ENCODE results near the gene CXCL11.

CXCL11 gene

DNA sequence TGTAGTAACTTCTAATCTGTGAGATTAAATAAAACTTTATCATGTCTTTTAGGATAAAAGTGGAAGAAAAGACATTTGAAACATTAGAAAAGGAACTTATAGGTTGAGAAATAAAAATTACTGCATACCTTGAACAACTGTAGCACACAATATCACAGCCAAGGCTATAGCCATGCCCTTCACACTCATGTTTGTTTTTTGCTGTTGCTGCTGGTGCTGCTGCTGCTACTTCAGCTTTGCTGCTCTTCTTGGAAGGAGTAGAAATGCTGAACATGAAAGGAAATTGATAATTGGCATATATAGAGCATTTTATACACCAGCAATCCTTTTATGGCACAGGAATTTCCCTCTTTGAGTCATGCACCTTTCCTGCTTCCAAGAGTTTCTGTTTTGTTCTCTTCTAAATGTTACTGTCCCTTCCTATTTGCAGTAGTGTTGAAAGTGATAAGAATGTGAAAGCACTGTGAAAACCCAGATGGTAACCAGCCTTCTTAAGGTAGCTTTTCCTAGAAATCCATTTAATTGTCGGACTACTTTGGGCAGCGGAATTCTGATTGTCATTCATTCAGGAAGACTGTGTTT lies at the start of gene CXCL11:
TSS of gene CXCL11 (minus strand) at position 272 of the 582 bp plus-strand sequence. CDS start at position 189, 83 bp downstream.
- no peak for TF ChIP-seq GATA3 (IDR thresholded peaks at IDR 0.05; ENCODE audit: low read depth, low read length)
- no peak for TF ChIP-seq GATA2 (IDR thresholded peaks at IDR 0.05; ENCODE audit: low read depth, low read length)

DNA sequence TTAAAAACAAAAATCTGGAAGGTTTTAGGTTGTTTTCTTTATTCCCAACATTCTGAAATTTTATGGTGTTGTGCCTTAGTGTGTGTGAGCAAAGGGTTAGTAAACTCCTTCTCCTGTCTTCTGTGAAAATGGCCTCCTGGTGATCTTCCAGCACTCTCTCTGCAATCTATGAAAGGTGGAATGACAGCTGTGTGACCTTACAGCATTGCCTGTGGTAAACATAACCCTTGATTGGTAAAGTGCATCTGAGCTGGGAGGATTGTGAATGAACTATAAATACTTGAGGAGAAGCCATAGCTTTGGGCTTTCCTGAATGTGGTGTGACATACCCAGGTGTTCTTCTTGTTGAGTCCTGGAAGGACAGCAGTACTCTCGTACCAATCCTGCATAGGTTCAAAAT lies 48.7 kb upstream of the CXCL11 start:
- TF ChIP-seq GATA3 (IDR thresholded peaks at IDR 0.05; ENCODE audit: low read depth, low read length) (no peak), GATA2 (IDR thresholded peaks at IDR 0.05; ENCODE audit: low read depth, low read length) (no peak)

DNA sequence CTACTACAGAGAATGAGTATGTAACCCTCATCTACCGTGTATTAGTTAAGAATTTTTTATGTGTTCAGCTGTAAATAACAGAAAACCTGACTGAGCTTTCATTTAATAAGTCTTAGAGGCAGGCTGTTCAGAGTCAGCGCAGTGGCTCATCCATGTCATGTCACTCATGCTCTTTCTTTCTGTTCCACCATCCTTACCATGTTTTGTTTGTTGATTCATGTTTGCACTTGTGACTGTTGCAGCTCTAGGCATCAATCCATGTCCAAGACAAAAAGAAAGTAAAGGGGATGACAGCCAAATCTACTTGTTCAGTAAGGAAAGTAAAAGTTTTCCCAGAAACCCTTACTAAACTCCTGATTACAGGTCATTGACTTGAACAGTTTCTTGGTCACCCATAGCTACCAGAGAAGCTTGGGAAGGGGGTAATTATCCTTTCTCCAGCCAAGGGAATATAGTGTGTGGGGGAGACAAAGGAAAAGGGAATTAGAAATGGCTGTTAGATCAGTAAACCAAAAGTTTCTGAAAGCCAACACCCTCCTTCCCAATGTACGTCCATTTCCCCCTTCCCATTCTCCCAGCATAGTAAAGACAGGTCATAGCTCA lies 47.6 kb upstream of the CXCL11 start:
- TF ChIP-seq GATA2 (IDR thresholded peaks at IDR 0.05; ENCODE audit: low read depth, low read length) (no peak), GATA3 (IDR thresholded peaks at IDR 0.05; ENCODE audit: low read depth, low read length) (no peak)

DNA sequence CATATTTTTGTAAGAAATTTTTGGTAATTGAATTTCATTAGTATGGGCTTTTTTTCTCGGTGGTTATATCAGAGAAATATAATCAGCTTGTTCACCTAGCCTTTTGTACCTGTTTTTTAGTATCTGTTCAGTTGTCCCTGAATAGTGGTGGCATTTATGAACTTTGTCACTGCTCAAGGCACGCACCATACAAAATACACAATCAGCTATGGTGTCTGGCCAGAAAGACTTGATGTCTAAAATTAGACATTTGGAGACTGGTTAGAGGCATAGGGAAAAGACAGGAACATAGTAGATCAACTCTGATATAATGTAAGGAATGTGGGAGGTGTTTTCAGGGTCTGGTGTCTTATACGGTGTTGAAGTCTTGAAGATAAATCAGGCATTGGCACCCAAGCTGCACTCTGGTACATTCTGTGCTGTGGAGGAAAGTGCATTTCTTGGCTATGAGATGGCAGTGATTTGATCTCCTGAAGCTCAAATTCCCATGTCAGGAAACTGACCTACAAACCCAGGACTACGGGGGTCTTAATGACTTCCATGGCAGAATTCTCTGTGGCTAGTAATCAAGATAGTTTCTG lies 42.3 kb upstream of the CXCL11 start:
- TF ChIP-seq GATA2 (IDR thresholded peaks at IDR 0.05; ENCODE audit: low read depth, low read length), result no peak
- TF ChIP-seq GATA3 (IDR thresholded peaks at IDR 0.05; ENCODE audit: low read depth, low read length), result no peak

DNA sequence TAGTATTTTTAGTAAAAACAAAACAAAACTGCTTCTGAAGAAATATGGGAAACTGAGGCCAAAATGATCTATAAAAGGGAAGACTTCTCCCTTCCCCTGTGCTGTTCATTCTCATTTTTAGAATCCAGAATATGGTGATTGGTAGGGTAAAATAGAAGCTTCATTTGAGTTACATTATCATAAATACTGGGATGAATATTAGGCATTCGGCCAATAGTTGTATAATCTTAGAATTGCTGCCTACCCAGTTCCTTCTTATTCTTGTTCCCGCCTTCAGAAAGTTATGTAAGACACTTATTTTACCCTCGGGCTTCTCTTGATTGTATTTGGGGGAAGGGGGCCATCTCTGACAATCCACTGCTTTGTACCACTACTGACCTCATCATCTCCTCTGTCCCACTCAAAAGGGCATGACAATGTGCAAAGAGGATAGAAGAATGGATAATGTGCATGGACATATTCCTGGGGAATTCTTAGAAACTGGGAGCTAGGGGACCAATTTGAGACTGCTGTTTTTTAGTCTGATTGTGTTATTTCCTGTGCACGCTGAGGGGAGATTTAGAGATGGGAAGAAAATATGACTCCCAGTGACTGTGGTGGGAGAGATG lies 39.2 kb upstream of the CXCL11 start:
- TF ChIP-seq GATA3 (IDR thresholded peaks at IDR 0.05; ENCODE audit: low read depth, low read length) (no peak), GATA2 (IDR thresholded peaks at IDR 0.05; ENCODE audit: low read depth, low read length) (no peak)

DNA sequence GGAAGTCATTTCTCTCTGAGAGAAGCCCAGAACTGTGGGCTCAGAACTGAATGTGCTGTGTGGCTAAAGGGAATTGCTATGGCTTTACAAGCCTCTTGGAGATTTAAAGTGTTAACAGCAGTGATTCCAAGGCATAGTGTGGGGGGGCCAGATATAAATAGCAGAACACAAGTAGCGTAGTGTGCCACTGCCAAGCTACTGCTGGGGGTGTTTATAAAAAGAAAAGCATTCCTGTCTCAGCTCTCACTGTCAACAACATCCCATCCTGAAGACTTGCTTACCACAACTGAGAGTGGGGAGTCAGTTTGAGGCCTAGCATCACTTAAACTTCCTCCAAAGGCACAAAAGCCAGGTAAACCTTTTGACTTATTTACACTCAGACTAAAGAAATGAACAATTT lies 38.6 kb upstream of the CXCL11 start, which contains the start of gene ART3:
TSS of gene ART3 (plus strand) at position 242 of the 400 bp plus-strand sequence. CDS start 1,181 bp downstream, outside the sequence.
- no peak for TF ChIP-seq GATA2 (IDR thresholded peaks at IDR 0.05; ENCODE audit: low read depth, low read length)
- TF ChIP-seq GATA3 (IDR thresholded peaks at IDR 0.05; ENCODE audit: low read depth, low read length), result no peak

DNA sequence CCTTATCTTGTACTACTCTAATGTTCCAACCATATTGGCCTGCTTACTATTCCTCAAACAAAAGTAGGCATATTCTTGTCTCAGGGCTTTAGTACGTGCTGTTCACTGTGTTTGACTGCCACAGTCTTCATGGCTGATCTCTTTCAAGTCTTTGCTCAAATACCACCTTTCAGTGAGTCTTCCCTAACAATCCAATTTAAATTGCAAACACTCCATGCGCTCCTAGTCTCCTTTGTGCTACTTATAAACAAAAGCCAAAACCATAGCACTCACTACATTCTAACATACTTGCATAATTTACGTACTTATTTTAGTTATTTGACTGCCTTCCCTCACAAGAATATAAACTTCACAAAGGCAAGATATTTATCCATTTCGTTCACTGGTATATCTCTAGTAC lies 36.9 kb upstream of the CXCL11 start:
- TF ChIP-seq GATA3 (IDR thresholded peaks at IDR 0.05; ENCODE audit: low read depth, low read length) (no peak), GATA2 (IDR thresholded peaks at IDR 0.05; ENCODE audit: low read depth, low read length) (no peak)

DNA sequence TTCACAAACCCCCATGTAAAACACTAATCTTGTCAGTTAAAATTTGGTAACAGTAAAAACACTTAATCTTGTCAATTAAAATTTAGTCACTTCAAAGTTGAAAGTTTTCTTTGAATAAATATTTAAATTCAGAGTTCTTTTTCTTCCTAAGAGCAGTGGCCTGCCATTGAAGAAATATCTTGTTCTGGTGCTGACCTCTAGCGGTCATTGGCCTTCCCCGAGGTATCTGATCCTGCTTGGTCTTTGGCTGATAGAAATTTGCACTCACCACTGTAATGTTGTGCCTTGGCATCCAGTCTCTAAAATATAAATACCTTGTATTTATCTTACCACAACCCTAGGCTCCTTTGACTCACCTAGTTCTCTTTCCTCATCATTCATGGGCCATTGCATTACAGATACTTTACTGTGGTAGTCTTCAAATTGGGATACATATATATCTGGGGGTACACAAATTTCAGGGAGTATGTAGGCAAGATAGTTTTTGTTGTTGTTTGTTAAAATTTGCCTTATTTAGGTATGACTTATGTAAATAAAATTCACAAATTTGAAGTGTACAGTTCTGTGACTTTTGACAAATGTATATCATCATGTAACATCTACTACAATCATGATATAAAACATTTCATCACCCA lies 31.9 kb upstream of the CXCL11 start:
- TF ChIP-seq GATA2 (IDR thresholded peaks at IDR 0.05; ENCODE audit: low read depth, low read length) (no peak), GATA3 (IDR thresholded peaks at IDR 0.05; ENCODE audit: low read depth, low read length) (no peak)

DNA sequence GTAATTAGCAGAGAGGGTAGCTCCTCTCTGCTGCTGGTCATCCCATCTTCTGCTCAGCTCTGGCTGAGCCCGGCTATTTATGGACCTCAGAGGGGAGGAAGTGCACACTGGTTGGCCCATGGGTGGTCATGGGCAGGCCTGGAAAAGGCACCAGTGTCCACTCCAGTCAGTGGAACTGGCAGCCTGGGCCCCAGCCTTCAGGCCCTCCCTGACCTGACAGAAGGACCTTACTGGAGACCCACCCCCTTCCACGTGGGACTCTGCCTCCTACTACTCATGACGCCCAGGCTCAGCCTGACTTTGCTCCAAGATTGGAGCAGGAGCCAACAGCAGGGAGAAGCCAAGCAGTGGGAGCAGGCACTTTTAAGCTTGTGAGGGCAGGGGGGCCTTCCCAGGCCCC lies 30.7 kb upstream of the CXCL11 start:
- no peak for TF ChIP-seq GATA2 (IDR thresholded peaks at IDR 0.05; ENCODE audit: low read depth, low read length)
- TF ChIP-seq GATA3 (IDR thresholded peaks at IDR 0.05; ENCODE audit: low read depth, low read length), result no peak

DNA sequence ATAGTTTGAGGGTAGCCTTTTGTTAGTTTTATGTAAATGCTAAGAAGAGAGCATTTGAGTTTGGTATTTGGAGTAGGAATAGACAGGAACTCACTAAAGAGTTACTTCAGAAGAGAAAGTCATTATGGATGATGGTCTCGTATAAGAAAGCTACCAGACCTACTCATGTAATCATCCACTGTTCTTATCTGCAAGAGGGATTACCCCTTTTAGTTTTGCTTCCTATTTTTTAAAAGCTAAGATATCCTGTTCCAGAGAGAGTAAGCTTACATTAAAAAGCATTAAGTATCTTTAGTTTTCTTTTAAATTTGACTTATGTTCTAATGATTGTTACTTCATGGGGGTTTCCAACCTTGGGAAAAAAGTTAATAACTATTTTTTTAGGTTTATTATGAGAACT lies 26.1 kb upstream of the CXCL11 start:
- TF ChIP-seq GATA3 (IDR thresholded peaks at IDR 0.05; ENCODE audit: low read depth, low read length), result no peak
- TF ChIP-seq GATA2 (IDR thresholded peaks at IDR 0.05; ENCODE audit: low read depth, low read length), result no peak

DNA sequence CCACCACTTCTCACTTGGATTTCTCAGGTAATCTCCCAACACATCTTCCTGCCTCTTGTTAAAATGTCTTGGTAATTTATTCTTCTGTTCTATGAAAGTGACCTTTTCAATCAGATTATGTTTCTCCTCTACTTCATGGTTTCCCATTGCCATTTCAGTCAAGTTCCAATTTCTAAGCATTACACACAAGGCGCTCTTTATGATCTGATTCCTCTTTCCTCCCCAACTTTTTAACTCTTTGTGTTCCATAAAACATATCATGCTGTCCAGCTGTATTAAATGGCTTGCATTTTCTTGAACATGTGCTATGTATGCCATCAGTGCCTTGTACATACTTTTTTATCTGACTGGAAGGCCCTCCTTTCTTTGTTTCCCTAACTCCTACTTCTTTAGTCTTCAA lies 25.6 kb upstream of the CXCL11 start:
- TF ChIP-seq GATA2 (IDR thresholded peaks at IDR 0.05; ENCODE audit: low read depth, low read length) (no peak), GATA3 (IDR thresholded peaks at IDR 0.05; ENCODE audit: low read depth, low read length) (no peak)

DNA sequence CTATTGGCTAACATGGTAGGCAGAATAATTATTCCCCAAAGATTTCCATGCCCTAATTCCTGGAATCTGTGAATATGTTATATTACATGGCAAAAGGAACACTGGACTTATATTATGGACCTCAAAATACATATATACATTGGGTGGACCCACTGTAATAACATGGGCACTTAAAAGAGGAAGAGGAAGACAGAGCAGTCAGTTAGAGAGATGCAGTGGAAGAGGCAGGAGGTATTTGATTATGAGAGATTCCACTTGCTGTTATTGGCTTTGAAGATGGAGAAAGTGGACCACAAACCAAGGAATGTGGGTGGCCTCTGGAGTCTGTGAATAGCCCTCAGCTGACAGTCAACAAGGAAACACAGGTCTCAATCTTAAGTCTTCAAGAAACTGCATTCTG lies 24.6 kb upstream of the CXCL11 start:
- no peak for TF ChIP-seq GATA3 (IDR thresholded peaks at IDR 0.05; ENCODE audit: low read depth, low read length)
- TF ChIP-seq GATA2 (IDR thresholded peaks at IDR 0.05; ENCODE audit: low read depth, low read length), result no peak

DNA sequence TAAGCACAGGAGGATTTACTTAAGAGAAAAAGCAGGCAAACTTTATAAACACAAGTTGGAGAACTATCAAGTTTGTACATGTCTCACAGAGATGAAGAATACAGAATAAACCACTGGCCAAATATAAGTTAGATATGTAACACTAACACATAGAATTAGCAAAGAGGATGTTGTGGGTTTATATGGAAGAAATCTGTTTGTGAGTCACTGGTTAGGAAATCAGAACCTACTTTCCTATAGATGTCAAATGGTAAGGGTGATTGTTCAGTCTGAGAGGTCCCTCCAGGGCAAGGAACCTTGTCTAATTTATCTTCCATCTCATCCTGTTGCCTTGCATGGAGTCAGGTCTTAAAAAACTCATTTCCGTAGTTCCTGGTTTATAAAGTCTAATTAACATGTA lies 23.9 kb upstream of the CXCL11 start:
- TF ChIP-seq GATA3 (IDR thresholded peaks at IDR 0.05; ENCODE audit: low read depth, low read length), result no peak
- TF ChIP-seq GATA2 (IDR thresholded peaks at IDR 0.05; ENCODE audit: low read depth, low read length), result no peak

DNA sequence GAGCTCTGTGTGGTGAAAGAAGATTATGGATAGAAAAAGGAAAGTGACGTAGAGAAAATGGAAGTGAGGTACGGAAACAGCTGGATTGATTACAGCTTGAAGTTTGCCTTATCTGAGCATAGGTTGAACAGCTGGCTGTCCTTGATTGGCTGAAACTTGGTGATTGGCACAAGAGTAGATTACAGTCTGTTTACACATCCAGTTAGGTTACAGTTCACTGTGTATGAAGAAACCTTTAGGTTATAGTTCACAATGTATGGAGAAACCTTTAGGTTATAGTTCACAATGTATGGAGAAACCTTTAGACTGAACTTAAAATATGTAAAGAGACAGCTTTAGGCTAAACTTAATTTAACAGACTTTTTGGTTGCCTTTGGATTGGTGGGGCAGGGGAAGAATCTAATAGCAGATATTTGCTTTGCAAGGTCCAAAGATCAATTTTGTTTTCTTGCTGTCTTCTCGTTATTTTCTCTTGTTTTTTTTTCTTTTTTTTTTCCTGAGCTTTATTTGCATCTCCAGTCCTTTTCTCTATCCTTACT lies 23.1 kb upstream of the CXCL11 start:
- TF ChIP-seq GATA2 (IDR thresholded peaks at IDR 0.05; ENCODE audit: low read depth, low read length) (no peak), GATA3 (IDR thresholded peaks at IDR 0.05; ENCODE audit: low read depth, low read length) (no peak)

Data from SH-SY5Y (cell line).